ENCODE data around the gene GRM2. TPM values are rescaled to one million over a fixed set of nuclear protein-coding genes. Genes with fewer than 3 reads are reported as not detected.
"Not testable (repeated sequence)": the region's sequence is repeated elsewhere in the genome, so short reads cannot be mapped to it uniquely, and the experiment has no call there.

GRM2 gene
- total RNA-seq, 8 experiments from 2014 or later = 0.27 to 22.1 (median 2.5) TPM

DNA sequence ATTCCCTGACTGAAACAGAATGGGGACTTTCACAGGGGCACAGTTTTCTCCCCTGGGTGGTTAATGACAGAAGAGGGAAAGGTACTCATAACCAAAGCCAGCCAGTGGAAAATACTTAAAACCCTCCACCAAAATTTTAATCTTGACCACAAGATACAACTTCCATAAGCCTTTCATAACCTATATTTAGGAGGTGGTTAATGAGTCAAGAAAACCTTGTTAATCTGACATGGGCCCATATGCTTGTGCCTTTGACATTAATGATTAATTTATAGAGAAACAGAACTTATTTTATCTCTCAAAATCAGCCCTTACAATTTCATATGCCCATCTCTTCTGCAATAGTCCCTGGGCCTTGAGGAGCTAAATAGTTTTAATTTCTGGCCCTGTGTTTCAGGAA is 41.0 kb downstream of the GRM2 start:
- ATAC-seq (replicated peaks in 6 of 8) = no peak
- H3K4me3 ChIP-seq = no peak overlapping the region
- peaks cover 0 to 7% of the 10 kb centered on the region in 2 donors for H3K4me1 ChIP-seq (replicated peaks in 1 of 2)
- no peak overlapping the region for H3K27ac ChIP-seq
- in situ Hi-C loops (cut with MboI; ENCODE audit: low pct_unique_long_range_greater_than_20kb in 2 of 9, low sequenced_read_pairs in 9 of 9, unreplicated experiment in 9 of 9) = no loop called here

DNA sequence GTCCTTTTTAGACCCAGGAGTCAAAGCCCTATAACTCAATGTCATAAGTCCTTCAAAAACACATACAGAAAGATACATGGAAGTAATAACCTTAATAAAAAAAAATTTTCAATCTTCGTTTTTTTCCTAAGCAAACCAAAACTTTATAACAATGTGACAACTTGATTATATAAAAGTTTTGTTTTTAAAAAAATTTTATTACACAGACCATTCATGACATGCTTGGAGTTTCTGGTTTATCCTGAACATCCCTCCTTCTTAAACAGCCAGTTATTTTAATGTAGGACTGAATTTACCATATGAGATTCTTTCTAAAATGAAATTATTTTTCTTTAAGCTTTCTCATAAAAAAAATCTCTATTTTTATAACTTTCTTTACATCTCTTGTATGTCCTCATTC is 41.5 kb downstream of the GRM2 start:
- ATAC-seq (replicated peaks in 6 of 8) = no peak
- in situ Hi-C loops (cut with MboI; ENCODE audit: low pct_unique_long_range_greater_than_20kb in 2 of 9, low sequenced_read_pairs in 9 of 9, unreplicated experiment in 9 of 9) = no loop called here
- peaks cover 0 to 7% of the 10 kb centered on the region in 2 donors for H3K4me1 ChIP-seq (replicated peaks in 1 of 2)
- no peak overlapping the region for H3K4me3 ChIP-seq
- 0 to 33% (median 0%) methylated on average over 1 of the region's 1 CpG; no CpG with 5 or more reads in 1 of the 10 experiments for WGBS, 10 experiments
- H3K27ac ChIP-seq = no peak overlapping the region

DNA sequence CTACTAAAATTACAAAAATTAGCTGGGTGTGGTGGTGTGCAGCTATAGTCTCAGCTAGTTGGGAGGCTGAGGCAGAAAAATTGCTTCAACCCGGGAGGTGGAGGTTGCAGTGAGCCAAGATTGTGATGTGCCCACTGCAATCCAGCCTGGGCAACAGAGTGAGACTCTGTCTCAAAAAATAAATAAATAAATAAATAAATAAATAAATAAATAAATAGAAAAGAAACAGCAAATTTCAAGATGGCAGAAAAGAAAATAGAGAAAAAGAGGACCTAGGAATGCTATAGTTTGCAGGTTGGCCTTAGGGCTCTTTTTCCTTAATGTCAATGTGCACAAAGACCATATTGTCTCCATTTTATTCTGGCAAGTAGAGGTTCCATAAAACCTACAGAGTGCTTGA is 44.0 kb downstream of the GRM2 start:
- ATAC-seq (replicated peaks in 6 of 8) = no peak
- Histone ChIP-seq H3K4me3 (no peak overlapping the region), H3K4me1 (replicated peaks in 1 of 2) (no peaks in the 10 kb centered on the region), H3K27ac (no peak overlapping the region)
- WGBS, 10 experiments = 0 to 100% (median 87%) methylated on average over 1 of the region's 1 CpG; no CpG with 5 or more reads in 2 of the 10 experiments
- in situ Hi-C loops (cut with MboI; ENCODE audit: low pct_unique_long_range_greater_than_20kb in 2 of 9, low sequenced_read_pairs in 9 of 9, unreplicated experiment in 9 of 9) = no loop called here

DNA sequence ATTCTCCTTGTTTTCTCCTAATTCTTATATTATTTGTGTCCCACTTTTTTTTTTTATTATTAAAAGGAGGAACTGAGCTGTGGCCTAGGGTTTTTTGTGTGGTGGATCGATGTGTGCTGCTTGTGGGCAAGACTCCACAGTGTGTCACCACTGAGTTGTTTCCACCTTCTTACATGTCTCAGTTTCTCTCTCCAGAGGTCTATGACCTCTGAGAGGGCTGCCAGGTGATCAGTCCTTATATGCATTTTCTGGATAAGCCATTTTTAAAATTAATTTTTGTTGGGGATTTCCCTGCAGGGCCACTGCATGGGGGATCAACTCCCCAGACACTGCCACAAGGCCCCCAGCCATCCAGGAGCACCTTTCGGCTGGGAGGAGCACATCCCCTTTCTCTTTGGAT is 44.4 kb downstream of the GRM2 start:
- no peak for ATAC-seq (replicated peaks in 6 of 8)
- Histone ChIP-seq H3K4me1 (replicated peaks in 1 of 2) (no peaks in the 10 kb centered on the region), H3K27ac (no peak overlapping the region), H3K4me3 (no peak overlapping the region)
- in situ Hi-C loops (cut with MboI; ENCODE audit: low pct_unique_long_range_greater_than_20kb in 2 of 9, low sequenced_read_pairs in 9 of 9, unreplicated experiment in 9 of 9) = no loop called here
- WGBS, 10 experiments = 8 to 100% (median 58%) methylated on average over 1 to 2 of the region's 2 CpGs; no CpG with 5 or more reads in 2 of the 10 experiments

DNA sequence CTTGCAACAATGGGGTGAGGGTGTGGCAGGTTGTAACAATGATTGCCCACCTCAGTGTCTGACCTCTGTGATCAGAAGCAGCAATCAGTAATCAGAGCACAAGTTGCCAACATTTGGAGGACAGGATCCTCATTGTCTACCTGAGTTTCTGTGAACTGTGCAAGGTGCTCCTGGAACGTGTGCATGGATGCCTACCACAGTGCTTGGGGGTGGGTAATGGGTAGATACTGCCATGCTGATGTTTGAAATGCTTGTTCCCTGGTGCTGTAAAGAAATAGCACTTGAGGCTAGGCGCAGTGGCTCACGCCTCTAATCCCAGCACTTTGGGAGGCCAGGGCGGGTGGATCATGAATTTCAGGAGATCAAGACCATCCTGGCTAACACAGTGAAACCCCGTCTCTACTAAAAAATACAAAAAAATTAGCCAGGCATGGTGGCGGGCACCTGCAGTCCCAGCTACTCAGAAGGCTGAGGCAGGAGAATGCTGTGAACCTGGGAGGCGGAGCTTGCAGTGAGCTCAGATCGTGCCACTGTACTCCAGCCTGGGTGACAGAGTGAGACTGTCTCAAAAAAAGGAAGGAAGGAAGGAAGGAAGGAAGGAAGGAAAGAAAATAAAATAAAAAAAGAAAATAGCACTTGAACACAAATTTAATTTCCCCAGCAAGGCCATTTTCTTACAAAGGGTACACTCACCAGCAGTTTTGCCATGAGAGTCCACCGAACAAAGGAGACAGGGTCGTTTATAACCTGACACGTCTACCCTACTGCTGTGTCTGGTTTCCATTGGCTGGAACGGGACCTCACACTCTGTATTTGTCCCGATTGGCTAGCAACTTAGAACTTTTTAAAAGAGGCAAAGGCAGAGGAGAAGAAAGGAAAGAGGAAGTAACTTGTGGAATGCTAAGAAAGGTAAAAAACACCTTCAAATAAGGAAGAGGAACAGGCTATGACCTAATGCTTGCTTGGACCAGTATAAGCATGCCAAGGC is 47.2 kb downstream of the GRM2 start:
- H3K4me1 ChIP-seq (replicated peaks in 1 of 2); ATAC-seq (replicated peaks in 6 of 8); H3K4me3 ChIP-seq; in situ Hi-C loops (cut with MboI; ENCODE audit: low pct_unique_long_range_greater_than_20kb in 2 of 9, low sequenced_read_pairs in 9 of 9, unreplicated experiment in 9 of 9); H3K27ac ChIP-seq: not testable (repeated sequence)
- 13 to 97% (median 78%) methylated on average over 3 to 7 of the region's 13 CpGs; no CpG with 5 or more reads in 1 of the 10 experiments for WGBS, 10 experiments

DNA sequence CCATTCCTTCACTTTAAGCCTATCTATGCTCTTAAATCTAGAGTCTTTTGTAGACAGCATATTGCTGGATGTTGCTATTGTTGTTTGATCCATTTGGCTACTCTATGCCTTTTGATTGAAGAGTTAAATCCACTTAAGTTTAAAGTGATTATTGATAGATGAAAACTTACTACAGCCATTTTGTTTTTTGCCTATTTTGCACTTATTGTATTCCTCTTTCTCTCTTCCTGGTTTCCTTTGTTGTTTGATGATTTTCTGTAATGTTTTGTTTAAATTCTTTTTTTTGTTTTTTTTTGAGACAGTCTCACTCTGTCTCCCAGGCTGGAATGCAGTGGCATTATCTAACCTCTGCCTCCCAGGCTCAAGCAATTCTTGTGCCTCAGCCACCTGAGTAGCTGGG is 52.3 kb downstream of the GRM2 start:
- Histone ChIP-seq H3K4me3 (no peak overlapping the region), H3K4me1 (replicated peaks in 1 of 2) (no peaks in the 10 kb centered on the region), H3K27ac (no peak overlapping the region)
- ATAC-seq (replicated peaks in 6 of 8) = no peak
- in situ Hi-C loops (cut with MboI; ENCODE audit: low pct_unique_long_range_greater_than_20kb in 2 of 9, low sequenced_read_pairs in 9 of 9, unreplicated experiment in 9 of 9) = no loop called here

Other genes starting within 250 kb of the GRM2 start
- gene DCAF1, start 207.1 kb upstream of the GRM2 start, total RNA-seq = 10 to 100 TPM; 12.0 to 24.1 (median 16.0) TPM
- 10 to 100 TPM in 7 of 8 experiments, 1 to 10 TPM in 1; 9.9 to 30.4 (median 23.1) TPM for gene RAD54L2, start 168.3 kb upstream of the GRM2 start, total RNA-seq
- 10 to 100 TPM; 16.6 to 64.7 (median 33.0) TPM for gene TEX264, start 35.8 kb upstream of the GRM2 start, total RNA-seq
- not detected for gene IQCF6, start 72.2 kb downstream of the GRM2 start, total RNA-seq
- gene IQCF2, start 154.5 kb downstream of the GRM2 start, total RNA-seq = not detected
- gene IQCF5, start 168.5 kb downstream of the GRM2 start, total RNA-seq = not detected
- gene IQCF1, start 196.3 kb downstream of the GRM2 start, total RNA-seq = under 1 TPM in 1 of 8 experiments, not detected in 7; 0.22 TPM
- 10 to 100 TPM; 12.0 to 55.7 (median 21.9) TPM for gene RRP9, start 234.8 kb downstream of the GRM2 start, total RNA-seq
- gene PARP3, start 235.3 kb downstream of the GRM2 start, total RNA-seq = 10 to 100 TPM in 3 of 8 experiments, 1 to 10 TPM in 5; 2.7 to 40.4 (median 6.9) TPM
- 1 to 10 TPM in 1 of 8 experiments, under 1 TPM in 6, not detected in 1; 0.25 to 2.3 (median 0.66) TPM for gene GPR62, start 248.3 kb downstream of the GRM2 start, total RNA-seq